ENCODE measurements around the gene DPPA5.
"Not testable (repeated sequence)": the region's sequence is repeated elsewhere in the genome, so short reads cannot be mapped to it uniquely, and the experiment has no call there.

Gene DPPA5

GRCh38 chr6:73353636-73354593 lies at the start of gene DPPA5:
DPPA5 (minus strand) TSS chr6:73354276; CDS start chr6:73354225, 51 bp downstream.
- DNase-seq (ENCODE audit: low read depth) = no peak

DNA sequence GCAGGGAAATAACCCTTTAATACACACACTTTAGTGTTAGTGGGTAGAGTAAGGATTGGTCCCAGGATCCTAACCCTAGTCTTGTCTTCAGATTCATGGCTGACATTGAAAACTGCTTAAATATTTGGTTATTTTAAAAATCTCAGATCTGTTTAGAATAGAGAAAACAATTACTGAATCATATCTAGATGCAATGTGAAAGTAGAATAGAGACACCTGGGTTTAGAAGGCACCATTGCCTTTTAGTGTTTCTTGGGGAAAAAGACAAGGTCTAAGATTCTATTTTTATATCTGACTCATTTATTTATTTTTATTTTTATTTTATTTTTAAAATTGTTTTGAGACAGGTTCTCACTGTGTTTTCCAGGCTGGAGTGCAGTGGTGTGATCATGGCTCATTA lies 46.6 kb upstream of the DPPA5 start:
- DNase-seq (ENCODE audit: low read depth) = no peak

DNA sequence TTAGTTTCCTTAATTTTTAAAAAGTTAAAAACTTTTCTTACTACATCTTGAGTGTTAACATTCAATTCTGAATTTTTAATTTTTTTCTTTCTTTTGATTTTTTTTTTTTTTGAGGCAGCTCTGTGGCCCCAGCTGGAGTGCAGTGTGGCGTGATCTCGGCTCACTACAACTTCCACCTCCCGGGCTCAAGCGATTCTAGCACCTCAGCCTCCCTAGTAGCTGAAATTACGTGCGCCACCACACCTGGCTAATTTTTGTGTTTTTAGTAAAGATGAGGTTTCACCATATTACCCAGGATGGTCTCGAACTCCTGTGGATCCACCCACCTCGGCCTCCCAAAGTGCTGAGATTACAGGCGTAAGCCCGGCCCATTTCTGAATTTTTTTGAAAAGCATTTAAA lies 41.8 kb upstream of the DPPA5 start:
- no peak for DNase-seq (ENCODE audit: low read depth)

DNA sequence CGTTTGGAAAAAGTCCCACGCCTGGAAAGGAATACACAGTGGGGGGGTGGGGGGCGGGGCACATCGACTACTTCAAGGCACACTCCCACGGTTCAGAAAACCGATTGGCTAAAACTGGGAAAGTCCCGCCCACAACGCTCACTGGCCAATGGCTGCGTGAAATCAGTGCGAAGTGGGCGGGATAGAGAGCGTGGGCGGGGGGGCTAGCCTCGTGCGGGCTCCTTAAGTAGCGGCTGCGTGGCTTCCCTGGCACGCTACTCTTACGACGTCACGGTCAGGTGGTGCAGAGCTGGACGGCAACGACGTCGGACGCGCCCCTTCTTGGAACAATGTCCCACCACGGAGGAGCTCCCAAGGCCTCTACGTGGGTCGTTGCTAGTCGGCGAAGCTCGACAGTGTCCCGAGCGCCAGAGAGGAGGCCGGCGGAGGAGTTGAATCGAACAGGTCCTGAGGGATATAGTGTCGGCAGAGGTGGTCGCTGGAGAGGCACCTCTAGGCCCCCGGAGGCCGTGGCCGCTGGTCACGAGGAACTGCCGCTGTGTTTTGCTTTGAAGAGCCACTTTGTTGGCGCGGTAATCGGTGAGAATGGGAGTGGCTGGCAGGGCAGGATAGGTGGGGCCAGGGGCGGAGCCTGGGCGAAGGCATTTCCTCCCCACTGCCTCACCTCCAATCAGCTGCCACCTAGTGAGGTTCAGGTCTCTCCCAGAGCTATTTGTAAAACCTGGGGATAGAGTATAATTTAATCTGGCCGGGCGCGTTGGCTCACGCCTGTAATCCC lies 40.7 kb upstream of the DPPA5 start, which contains the start of gene DDX43:
DDX43 (plus strand) TSS at position 252 of the 778 bp plus-strand sequence; CDS start at position 330, 78 bp downstream.
- DNase-seq (ENCODE audit: low read depth) = no peak

DNA sequence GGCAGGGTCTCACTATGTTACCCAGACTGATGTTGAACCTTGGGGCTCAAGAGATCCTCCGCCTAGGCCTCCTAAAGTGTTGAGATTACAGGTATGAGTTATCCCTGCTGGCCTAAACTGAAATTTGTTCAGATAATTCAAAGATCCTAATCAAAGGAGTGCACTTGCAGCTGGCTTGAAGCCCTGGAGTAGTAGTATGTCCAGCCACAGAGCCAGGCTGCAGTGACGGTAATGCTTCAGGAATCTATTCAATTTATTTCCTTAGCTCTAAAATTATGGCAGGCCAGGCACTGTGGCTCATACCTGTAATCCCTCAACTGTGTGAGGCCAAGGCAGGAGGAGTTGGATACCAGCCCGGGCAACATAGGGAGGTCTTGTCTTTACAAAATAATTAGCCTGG lies 39.2 kb upstream of the DPPA5 start:
- DNase-seq (ENCODE audit: low read depth) = no peak

DNA sequence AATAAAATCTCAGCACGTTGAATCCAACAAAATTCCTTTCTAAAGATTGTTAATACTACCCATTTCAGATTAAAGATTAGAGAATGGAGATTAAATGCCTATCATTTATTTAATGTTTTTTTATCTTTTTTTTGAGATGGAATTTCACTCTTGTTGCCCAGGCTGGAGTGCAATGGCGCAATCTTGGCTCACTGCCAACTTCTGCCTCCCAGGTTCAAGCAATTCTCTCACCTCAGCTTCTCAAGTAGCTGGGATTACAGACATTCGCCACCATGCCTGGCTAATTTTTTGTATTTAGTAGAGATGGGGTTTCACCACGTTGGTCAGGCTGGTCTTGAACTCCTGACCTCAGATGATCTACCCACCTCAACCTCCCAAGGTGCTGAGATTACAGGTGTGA lies 38.1 kb upstream of the DPPA5 start:
- DNase-seq (ENCODE audit: low read depth) = not testable (repeated sequence)

DNA sequence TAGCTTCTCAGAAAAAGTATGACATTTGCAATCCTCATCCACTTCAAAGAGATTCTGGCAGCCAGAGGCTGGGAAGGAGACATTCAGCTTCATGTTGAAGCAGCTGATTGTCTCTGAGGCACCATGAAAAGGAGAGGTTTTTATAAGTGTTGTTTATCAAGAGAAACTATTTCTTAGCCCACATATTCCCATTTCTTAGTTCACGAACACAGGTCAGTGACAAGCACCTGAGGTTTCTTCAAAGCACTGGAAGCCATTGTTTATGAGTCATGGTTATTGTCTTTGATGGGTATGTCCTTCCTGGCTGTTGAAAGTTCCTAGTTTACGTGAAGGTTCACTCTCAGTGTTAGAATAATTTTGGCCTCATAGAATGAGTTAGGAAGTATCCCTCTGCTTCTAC lies 37.6 kb upstream of the DPPA5 start:
- no peak for DNase-seq (ENCODE audit: low read depth)

GRCh38 chr6:73389854-73390253 lies 35.8 kb upstream of the DPPA5 start:
- no peak for DNase-seq (ENCODE audit: low read depth)

GRCh38 chr6:73388800-73389512 lies 34.9 kb upstream of the DPPA5 start:
- peak; percentile 45 for DNase-seq (ENCODE audit: low read depth)

GRCh38 chr6:73388433-73388799 lies 34.3 kb upstream of the DPPA5 start:
- DNase-seq (ENCODE audit: low read depth) = no peak

- no peak for DNase-seq (ENCODE audit: low read depth)
These were observed 28.5 kb upstream of the DPPA5 start for GRCh38 chr6:73382462-73383113.

DNA sequence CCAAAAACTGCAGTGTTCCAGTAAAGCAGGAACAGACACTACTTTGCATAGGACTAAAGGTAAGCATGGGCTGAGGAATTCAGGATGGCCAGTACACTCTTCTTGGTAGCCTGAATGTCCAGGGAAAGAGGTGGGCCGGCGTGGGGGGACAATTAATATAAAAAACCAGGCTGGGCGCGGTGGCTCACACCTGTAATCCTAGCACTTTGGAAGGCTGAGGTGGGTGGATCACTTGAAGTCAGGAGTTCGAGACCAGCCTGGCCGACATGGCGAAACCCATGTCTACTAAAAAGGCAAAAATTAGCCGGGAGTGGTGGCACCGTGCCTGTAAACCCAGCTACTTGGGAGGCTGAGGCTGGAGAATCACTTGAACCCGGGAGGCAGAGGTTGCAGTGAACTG lies 27.5 kb upstream of the DPPA5 start:
- DNase-seq (ENCODE audit: low read depth) = not testable (repeated sequence)

- no peak for DNase-seq (ENCODE audit: low read depth)
These were observed 23.1 kb upstream of the DPPA5 start for GRCh38 chr6:73377225-73377624.

- no peak for DNase-seq (ENCODE audit: low read depth)
These were observed 21.1 kb upstream of the DPPA5 start for GRCh38 chr6:73375216-73375615.

DNA sequence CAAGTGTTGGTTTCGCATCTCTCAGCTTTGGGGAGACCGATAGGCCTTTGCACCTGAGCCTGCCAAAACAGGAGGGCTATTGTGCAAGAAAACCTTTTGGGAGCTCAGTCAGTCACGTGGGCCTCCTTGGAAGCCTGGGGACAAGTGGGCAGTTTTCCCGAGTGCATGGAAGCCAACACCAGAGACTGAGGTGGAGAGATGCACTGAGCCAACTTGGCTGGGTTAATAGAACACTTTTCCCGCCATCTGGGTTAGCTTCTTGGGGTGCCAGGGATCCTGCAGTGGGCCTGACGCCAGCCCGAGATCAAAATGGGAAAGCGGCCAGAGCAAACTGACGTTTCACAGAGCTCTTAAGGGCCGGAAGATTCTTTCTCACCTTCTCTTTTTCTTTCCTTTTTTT lies 18.4 kb upstream of the DPPA5 start:
- no peak for DNase-seq (ENCODE audit: low read depth)

- no peak for DNase-seq (ENCODE audit: low read depth)
These were observed 17.9 kb upstream of the DPPA5 start for GRCh38 chr6:73371984-73372383.

DNA sequence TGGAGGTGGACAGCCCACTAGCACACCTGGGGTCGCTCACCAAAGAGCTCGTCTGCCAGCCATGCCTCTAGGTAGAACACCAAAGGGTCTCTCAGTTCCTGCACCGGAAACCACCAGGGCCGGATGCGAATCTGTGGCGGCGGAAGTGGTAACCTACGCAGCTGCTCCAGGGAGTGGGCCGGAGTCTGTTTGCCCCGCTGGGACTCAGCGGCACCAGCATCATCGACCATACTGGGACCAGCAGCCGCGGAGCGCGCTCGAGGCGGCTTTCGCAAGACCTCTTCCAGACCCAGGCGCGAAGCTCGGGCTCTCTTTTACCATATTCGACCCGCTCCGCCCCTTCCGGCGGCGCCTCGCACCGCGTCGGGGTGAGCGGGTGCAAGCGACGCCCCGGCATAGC lies 15.5 kb upstream of the DPPA5 start, which contains the start of gene OOEP:
OOEP (minus strand) TSS at position 335 of the 400 bp plus-strand sequence; CDS start at position 230, 105 bp downstream.
- DNase-seq (ENCODE audit: low read depth) = no peak

DNA sequence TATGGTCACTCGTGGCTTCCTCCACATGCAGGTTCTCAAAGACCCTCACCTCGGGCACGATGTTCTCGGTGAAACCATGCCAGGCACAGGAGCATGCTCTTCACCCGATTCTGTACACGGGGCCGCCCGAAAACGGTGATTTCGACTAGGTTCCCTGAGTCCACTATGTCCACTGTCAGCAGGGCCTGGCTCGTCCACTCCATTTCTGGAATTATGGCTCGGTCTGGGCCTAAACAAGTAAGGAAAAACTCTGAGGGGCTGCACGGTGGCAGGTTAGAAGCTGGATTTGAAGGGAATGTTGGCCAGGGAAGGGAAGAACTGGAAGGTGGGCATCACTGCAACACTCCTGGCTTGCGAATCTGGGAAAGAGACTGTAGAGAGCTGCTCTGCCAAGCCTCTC lies 15.1 kb upstream of the DPPA5 start:
- no peak for DNase-seq (ENCODE audit: low read depth)

DNA sequence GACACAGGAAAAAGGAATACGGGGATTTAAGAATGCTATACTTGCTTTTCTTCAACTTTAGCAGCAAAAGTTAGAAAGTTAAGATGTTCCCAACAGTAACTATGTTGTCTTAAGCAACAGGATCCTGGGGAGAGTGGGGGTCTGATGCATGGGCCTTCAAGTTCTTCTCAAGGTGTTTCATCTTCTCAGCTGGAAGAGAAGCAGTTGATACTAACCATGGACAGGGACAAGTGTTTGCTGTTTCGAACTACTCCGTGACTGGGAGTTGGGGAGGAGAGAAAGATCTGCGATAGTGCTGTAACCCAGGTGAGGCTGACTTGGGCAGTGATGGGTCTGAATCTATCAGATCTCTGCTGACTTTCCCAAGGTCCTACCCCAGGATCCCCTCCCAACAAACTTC lies 14.6 kb upstream of the DPPA5 start:
- no peak for DNase-seq (ENCODE audit: low read depth)

GRCh38 chr6:73367761-73368355 lies 13.8 kb upstream of the DPPA5 start:
- no peak for DNase-seq (ENCODE audit: low read depth)

DNA sequence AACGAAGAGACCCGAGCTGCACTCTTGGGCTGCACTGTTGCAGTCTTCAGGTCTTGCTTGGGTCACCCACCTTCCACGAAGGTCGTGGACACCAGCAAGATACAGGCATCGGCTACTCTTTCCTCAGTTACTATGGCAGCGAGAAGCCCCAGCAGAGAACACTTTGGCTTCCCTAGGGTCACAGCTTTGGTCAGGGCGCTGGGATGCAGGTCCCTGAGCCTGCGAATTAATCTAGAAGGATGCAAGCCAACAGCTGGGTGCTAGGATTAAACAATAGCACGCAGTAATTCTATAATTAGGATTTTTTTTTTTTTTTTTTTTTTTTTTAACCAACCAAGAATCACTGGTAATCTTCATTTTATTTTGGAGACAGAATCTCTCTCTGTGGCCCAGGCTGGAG lies 10.5 kb upstream of the DPPA5 start:
- no peak for DNase-seq (ENCODE audit: low read depth)
